Daoy (cell line): ENCODE measurements around the gene GATB. TPM values are rescaled to one million over a fixed set of nuclear protein-coding genes. Genes with fewer than 3 reads are reported as not detected.

Experiments used
- DNase-seq: peaks from one replicate; pipeline ENCODE4 v3.0.0-alpha.2; 2015; ENCODE audit warnings: low read depth
- total RNA-seq: library from RNA; depleted of rRNA; stranded (reverse); fragments of >200 nt; shearing (Covaris generic); gene quantifications from 2 replicates; pipeline ENCODE4 v1.2.3, GENCODE V29; 2014

Gene GATB
- total RNA-seq, 1 experiment from 2014 or later = 16.4 TPM

DNA sequence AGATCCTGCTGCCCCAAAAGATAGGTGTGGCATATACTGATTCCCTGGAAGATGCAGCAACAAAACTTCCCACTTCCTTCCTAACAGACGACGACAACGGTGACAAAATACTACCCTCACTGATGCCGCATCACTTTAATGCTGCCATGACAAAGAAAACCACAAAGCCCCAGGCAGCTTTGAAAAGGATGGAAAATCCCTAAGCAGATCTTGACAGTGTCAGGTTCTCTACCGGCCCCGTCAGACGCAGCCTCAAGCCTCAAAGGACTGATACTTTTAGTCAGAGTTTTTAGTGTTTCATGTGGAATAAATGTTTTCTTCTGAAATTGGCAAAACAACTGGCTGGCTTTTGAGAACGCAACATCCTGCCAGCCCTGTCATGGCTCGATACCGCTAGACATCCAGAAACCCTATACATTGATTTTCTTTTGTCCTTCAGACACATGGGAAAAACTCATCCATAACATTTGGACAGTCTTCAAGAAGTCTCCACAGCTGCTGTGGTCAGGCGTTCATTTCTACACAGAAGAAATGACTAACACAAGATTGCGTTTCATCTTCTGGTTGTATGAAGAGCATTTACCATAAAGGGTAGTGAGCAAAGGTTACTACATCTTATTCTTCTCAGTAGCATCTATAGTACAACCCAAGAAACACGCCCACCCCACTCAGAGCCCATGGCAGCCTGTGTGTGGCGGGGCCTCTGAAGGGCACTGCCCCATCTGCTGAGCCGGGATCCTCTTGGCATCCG, 60.1 kb downstream of the GATB start:
- no peak for DNase-seq

DNA sequence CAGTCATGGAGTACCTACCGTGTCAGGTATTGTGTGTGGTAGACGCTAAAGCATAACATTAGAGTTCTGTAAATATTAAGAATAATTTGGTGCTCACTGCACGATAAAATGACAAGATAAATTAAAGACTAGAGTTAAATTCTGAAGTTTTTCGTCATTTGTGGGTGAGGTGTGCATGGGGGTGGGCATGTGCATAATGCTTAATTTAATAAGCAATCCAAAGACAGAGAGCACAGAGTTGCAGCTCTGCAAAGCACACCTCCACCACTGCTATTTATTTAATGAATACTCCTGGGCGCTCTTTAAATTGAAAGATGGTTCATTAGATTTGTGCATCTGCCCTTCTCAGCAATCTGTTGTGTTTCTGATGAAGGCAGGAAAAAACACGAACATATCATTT, 62.6 kb downstream of the GATB start:
- no peak for DNase-seq

DNA sequence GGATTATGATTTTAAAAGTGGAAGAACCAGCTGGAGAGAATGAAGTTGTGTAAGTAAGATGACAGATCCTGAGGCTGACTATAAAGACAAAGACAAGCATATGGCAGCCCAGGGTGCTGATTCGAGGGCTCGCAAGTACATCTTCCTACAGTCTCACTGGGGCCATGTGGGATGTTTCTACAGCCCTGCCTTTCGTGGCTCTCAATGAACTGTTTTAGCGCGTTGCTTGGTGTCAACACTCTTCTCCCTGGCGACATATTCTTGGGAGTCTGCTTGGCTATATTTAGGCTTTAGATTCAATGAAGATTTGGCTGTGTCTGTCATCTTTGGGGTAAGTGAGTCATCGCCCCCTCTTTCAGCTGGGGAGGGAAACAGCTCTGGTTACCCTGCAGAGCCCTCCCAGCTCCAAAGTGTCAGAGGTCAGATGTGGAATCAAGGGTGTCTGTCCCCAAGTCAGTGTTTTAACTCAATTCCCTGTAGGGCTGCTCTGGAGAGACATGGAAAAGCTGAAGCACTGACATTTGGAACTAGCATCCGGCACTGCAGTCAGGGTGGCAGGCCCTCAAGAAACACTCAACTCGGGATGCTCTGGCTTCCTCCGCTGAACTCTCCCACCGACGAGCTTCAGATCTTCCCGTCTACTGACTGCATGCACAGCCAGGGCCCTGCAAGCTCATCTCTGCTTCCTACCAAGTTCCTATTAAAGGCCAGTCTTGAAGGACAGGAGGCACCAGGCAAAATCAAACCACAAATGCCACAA, 65.7 kb downstream of the GATB start:
- DNase-seq = no peak

DNA sequence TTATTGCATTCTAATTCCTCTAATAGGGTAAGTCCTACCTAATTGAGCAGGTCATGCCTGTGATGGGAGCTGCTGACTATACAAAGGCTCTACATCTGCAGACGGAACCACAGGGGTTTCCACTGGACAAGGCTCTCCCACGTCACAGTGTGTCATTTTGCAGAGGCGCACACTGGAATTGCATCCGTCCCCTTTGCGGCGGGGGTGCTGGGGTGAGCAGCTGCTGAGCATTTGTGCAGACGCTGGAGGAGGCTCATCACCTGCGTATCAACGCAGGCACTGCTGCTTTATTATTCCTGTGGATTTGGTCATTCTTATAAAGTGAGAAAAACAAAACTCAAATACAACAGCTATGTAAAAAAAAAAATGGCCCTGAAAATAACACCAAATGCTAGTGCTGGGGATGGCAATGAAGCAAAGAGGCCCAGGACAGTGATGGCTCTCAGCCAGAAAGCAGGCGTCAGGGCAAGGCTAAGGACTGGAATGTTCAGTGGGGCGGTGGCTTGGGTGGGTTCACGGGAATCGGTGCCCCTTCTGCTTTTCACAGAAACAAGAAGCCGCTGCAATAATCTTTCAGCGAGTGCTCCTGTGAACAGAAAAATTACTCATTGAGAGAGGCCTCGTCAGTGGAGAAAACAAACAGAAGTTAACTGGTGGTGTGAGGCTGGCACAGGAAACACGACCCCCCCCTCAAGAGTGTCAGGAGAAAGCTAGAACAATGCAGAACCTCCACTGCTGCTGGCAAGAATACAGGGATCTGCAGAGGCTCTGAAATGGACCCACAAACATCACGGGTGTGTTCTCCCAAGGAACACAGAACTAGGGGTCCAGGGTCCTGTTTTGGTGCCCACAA, 67.8 kb downstream of the GATB start:
- DNase-seq = no peak

DNA sequence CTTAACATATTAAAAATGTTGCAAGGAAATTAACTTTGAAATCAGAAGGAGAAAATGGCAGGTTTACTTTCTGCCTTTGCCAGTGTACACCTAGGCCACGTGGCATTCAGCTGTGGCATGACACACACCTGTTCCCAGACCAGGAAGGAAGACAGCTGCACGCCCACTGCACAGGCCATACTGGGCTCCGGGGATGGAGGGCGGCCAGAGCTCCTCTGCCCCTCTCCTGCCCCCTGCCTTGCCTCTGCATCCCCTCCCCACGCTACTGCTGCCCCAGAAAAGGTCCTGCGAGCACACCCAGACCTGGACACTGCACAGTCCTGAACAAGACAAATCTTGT, 68.4 kb downstream of the GATB start:
- no peak for DNase-seq

DNA sequence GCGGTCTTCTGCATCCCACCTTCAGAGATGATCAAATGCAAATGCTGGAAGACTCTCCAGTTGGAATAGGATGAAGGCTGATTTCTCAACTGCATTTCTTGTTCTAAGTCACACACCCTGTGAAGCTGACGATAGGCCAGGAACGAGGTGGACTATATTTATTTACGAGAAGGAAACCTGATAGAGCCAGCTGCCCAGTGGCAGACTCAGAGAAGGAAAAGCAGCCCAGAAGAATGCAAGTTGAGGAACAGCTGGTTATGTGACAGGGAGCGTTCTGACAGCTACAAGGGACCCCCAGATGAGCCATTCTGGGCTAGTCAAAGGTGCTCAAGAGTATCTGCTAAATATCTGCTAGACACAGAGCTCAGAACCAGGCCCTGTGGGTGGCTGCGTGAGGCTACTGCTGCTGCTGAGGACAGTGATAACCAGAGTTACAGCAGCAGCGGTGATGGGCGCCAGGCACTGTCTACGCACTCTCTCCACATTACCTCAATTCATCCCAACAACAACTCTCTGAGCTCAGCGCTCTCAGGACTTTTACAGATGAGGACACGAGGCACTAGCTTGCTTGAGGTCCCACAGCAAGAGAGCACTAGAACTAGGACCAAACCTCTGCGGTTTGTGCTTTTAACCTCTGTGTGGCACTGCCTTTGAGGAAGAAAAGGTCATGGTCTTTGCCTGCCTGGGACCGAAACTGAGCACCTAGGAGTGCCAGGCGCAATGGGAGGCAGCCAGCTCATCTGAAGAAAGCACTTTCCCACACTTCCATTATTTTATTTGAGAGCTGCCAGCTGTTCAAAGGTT, 69.0 kb downstream of the GATB start:
- DNase-seq = no peak

DNA sequence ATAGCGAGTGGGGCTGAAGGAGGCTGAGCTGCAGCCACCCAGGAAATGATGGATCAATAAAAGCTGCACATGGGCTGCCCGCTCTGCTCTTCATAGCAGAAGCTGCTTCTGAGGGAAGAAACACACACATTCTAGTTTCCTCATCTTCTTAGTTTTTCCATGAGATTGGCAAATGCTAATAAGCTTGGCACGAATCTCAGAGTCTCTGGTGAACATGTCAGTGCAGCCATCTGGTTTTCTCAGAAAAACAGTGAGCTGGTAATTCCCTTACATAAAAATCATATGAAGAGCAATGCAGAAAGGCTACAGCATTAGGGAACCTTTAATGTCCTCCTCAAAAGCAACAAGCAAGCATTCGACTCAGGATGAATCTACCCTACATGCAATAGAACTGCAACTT, 69.9 kb downstream of the GATB start:
- DNase-seq = no peak

DNA sequence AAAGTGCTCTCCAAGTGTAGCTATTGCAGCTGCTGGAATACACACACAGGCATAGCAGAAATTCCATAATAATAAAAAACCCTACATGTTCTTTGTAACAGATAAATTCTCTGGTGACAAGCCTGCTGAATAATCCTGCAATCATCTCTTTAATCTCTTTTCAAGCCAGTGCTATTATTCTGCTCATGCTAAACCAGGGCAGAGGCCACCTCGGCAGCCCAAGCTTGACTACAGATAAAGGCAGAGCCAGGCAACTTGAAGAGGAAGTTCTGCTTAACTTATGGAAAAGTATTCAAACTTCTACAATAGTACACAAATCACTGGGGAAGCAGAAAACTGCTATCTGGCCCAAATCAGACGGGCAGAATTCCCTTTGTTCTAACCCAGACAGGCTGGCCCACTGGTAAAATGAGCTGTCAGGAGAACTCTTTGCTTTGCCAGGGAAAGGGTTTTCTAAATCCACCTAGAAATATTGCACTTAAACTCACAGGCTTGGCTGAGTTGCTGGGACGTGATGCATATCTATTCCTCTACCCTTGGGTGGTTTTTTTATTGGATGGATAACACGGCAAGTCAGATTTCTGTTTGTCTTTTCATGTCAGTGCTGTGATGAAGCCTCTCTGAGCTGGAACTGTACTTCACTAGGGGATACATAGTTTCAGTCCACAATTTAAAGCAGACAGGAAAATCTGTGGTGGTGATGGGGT, 70.5 kb downstream of the GATB start:
- peak; percentile 19 for DNase-seq

DNA sequence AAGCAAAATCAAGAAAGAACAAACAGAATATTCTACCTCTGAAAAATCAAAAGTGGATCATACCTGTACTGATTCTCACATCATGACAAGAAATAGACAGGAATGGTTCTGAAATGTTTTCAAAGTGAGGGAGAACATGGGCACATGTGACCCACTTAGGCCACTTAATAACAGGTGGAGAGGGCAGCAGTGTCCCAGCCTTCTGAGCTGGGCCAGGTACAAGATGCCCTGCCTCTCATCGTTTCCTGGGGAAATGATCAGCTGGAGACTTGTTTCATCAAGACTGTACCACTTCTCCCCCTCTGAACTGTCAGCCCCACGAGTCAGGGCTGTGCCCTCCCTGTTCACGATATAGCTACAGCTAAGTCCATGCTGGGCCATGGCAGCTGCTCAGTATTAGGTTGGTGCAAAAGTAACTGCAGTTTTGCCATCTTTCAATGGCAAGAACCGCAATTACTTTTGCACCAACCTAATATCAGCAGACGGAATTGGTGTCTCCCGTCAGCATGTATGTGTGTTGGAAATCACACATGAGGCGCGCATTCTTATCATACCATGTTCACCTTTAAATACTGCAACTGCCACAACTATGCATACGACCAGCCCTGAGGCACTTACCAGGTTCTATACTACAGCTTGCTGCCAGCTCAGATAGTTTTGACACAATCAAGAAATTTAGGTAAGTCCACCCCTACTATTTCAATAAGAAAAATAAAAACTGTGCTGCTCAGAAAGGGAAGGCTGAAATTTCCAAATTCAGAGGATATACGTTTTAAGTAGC, 71.4 kb downstream of the GATB start:
- DNase-seq = no peak

DNA sequence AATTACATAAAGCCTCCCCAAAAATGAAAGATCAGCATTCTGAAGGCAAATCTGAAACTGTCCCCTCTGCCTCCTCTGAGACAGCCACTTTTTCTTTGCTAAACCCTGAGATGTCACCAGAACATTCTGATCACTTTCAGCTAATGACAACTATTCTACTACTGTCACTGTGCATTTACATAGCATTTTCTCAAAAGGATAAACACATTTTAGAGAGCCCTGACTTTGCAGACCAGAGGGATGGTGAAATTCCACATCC, 72.1 kb downstream of the GATB start:
- DNase-seq = no peak

DNA sequence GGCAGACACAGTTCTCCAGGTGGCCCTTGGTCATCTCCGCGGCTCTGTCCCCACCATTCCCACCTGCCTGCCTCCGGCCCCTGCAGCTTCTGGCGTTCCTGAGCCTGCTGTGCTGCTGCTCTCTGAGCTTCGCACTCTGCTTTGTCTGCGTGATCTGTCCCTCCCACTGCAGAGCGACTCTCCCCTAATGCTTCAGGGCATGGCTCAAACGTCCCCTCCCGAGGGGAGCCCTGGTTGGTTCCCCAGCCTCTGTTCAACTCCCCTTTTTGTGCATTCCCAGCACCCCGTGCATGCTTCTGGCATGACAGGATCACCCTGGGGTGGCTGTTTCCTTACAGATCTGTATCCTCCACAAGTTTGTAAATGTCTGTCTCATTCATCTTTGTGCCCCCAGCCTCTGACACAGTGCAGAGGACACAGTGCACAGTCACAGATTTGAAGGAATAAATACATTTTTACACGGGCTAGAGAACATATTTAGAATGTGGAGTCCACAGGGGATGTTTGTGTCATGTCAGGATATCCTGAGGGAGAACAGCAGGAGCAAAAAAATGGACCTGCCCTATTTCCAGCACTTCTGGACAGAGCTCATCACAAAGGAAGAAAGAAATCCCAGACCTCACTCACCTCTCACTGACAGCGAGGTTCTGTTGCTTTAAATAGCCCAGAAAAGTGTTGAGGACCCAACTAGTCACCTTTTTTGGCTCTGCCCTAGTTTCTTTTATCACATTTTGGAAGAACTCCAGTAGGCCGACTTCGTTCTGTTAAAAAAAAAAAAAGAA, 72.6 kb downstream of the GATB start:
- DNase-seq = peak; percentile 13

DNA sequence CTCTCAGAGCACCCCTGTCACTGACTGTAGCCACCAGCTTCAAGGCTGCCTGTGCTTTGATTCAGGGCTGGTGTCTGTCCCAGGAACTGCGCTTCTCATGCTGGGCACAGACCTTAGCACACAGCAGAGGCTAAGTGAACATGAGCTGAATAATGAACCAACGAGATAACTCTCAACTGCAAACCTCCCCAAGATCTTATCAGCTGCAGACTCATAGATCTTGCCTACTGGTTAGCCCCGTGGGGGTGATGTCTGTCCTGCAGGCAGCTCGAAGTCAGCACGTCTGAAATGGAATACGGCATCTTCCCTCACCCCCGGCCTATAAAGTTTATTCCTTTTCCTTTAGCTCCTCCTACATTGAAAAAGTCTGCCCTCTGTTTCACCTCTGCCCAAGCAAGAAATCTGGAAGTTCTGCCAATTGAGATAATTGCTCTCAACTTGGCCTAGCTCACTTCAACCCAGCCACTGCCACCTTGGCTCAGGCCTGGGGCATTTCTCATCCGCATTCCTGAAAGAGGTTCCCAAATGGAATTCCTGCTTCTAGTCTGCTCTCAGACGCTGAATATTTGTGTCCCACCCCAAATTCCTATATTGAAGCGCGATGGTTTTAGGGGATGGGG, 73.7 kb downstream of the GATB start:
- DNase-seq = peak; percentile 7

DNA sequence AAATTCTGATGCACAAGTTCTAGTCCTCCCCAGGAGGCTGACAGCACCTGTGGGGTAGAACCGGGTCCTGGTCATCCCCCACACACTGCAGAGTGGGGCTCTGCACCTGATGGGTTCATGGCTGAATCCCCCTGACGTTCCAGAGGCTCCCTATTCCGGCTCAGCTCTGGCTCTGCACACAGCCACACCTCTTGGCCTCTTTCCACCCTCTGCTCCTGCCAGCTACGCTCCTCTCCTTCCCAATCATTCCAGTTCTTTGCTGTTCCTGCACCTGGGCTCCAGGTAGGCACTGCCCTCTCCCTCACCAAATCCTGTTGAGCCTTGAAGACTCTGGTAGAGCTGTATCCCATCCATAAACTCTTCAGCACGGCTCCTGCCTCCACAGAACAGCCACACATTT, 75.5 kb downstream of the GATB start:
- DNase-seq = no peak

DNA sequence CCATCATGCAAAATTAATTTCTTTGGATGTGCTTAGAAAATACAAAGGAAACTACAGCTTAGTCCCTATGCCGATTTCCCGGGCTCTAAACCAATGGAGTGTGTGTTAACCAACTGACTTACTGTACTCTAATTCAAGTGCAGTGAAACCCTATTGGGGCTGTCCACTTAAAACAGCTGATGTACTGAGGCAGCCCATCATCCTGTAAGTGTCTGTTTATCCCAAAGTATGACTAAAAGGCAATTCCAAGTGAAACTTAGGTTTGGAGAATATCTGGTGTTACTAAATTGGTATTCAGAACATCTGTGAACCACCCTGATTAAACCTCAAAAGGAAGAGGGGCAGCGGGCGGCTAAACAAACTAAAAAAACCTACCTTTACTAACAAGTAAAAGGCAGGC, 79.7 kb downstream of the GATB start:
- no peak for DNase-seq

DNA sequence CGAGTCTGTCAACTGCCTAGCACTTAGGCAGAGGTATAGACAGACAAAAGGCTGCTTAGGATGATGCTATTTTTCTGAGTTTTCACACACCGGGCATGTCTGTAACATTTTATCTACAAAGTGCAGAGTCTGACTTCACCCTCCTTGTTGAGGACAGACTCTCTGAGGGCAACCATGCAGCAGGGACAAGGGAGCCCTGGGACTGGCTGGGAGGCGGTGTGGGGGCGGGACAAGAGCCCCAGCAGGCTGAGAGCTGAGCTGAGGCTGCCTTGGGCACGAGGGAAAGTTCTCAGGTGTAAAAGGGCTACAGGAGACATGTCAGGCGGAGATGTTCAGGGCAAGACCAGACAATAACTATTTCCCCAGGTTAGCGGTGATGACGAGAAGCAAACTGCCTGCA, 81.6 kb downstream of the GATB start:
- DNase-seq = no peak

DNA sequence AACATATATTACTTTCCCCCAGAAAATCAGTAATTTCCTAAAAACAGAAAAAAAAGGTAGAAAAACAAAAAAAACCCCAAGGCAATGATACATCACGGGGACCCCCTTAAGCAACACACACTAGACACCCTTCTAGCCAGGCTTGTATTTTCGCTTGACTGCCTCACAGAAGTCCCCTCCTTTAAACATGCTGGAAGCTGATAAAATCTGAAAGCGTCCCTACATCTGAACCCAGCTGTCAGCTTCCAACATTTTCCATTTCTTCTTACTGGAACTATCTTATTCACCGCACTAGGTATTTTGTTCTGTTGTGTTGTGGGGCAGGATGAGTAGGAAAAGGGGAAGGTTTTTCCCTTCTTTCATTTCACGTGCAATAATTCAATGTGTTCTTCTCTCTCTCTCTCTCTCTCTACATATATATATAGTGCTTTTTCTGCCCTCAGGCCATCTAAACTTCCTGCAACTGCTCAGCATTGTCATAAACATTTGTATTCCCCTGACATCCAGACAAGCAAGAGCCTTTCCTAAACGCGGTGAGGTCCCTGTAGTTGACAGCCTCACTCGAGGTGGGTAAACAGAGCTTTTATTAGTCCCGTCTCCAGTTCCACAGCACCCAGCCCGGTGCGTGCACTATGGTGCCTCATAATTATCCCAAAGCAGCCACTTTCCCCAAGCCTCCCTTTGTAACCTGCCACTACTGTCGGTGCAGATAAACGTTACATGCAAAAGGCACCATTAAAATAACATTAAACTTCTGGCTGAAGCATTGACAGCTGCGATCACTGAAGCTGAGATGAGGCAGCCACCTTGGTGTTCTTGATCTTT, 82.5 kb downstream of the GATB start:
- DNase-seq = no peak

DNA sequence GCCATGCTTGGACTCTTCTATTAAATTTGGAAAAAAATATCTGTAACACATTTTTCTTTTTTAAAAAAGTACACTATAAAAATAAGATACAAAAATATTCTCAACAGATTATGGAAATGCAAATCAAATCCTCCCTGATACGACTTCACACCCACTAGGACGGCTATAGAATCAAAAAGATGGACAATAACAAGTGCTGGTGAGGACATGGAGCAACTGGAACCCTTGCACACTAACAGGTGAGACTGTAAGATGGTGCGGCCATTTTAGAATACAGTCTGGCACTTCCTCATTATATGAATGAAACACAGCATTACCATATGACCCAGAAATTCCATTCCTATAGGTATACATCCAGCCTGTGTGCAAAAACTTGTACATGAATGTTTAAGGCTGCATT, 83.6 kb downstream of the GATB start:
- no peak for DNase-seq

DNA sequence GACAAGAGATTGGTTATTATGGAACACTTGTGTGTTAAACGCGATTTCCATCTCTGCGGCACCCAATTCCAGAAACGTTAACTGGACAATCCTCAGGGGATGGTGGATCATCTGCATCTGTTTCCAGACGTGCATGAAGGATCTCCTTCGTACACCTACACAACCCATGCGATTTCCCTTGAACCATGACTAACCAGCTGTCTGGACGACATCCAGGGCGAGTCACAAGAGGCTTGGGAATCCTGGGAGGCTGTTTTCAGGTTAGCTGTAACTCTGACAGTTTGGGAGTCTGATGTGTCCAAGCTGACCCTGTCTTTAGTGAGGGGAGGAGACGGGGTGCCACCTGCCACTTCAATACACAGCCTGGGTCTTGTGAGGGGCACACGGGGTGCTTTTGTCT, 84.5 kb downstream of the GATB start:
- peak; percentile 53 for DNase-seq
